Naive thymus-derived CD4-positive, alpha-beta T cell (primary cell): Measurements from ENCODE around the gene TOP3B. TPM values are rescaled to one million over a fixed set of nuclear protein-coding genes. Genes with fewer than 3 reads are reported as not detected.

Source experiments
- ATAC-seq: fragments of 150-1000 bp; cut with Tn5 transposase; 2 replicates; pipeline ENCODE4 v1.10.0; 2021; ENCODE audit warnings: mild to moderate bottlenecking, moderate library complexity
- CTCF ChIA-PET: fragments of 350-600 bp; sonication (Branson Sonifier 250); formaldehyde crosslinking; loops from one replicate; lab custom pipeline; 2021; ENCODE audit warnings: antibody characterized with exemption; lab: Charles Lee
- POLR2A ChIA-PET: fragments of 350-600 bp; sonication (Branson Sonifier 250); formaldehyde crosslinking; loops from one replicate; lab custom pipeline; 2021; ENCODE audit warnings: antibody characterized with exemption, inconsistent platforms; lab: Charles Lee
- DNase-seq, 9 donors: peaks; one replicate each; pipeline versions ENCODE4 v3.0.0 to v3.0.0-alpha.2; 2020 to 2022; ENCODE audit warnings: mixed read lengths in 1 of 9
- H3K27ac ChIP-seq: one replicate; pipeline ENCODE4 v1.7.0; 2013; ENCODE audit warnings: mild to moderate bottlenecking, low read depth, low read length, moderate library complexity
- H3K27me3 ChIP-seq, 2 donors: one replicate each; pipeline ENCODE4 v1.7.0; 2013; ENCODE audit warnings: low read length in 2 of 2, mild to moderate bottlenecking in 2 of 2, moderate library complexity in 2 of 2; ENCODE audit not compliant: control insufficient read depth in 2 of 2, insufficient read depth in 2 of 2
- H3K36me3 ChIP-seq, 3 experiments: 1 replicate in 2 of 3; 2 replicates in 1 of 3; pipeline ENCODE4 v1.7.0; 2013; ENCODE audit warnings: low read length in 3 of 3, mild to moderate bottlenecking in 3 of 3, moderate library complexity in 1 of 3; ENCODE audit not compliant: insufficient read depth in 3 of 3, control insufficient read depth in 2 of 3
- H3K4me1 ChIP-seq, 2 donors: one replicate each; pipeline ENCODE4 v1.7.0; 2013; ENCODE audit warnings: low read length in 2 of 2, mild to moderate bottlenecking in 2 of 2, moderate library complexity in 1 of 2; ENCODE audit not compliant: control insufficient read depth in 2 of 2, insufficient read depth in 2 of 2
- H3K4me3 ChIP-seq: 2 replicates; pipeline ENCODE4 v1.7.0; 2013; ENCODE audit warnings: mild to moderate bottlenecking, low read length
- H3K9me3 ChIP-seq, 3 experiments: 1 replicate in 2 of 3; 2 replicates in 1 of 3; pipeline ENCODE4 v1.7.0; 2013; ENCODE audit warnings: low read length in 3 of 3; ENCODE audit not compliant: control insufficient read depth in 2 of 3
- H3K27ac Mint-ChIP-seq, 9 donors: one replicate each; pipeline ENCODE4 v1.8.0; 2020 to 2022; ENCODE audit warnings: mixed read lengths in 9 of 9, mild to moderate bottlenecking in 8 of 9, moderate library complexity in 5 of 9, inconsistent platforms in 2 of 9
- H3K27me3 Mint-ChIP-seq, 5 donors: one replicate each; pipeline ENCODE4 v1.8.0; 2021 to 2022; ENCODE audit warnings: mixed read lengths in 5 of 5, mild to moderate bottlenecking in 1 of 5
- H3K36me3 Mint-ChIP-seq, 5 donors: one replicate each; pipeline ENCODE4 v1.8.0; 2020 to 2022; ENCODE audit warnings: mixed read lengths in 5 of 5, mild to moderate bottlenecking in 3 of 5, inconsistent platforms in 1 of 5
- H3K4me1 Mint-ChIP-seq, 7 donors: one replicate each; pipeline ENCODE4 v1.8.0; 2020 to 2022; ENCODE audit warnings: mixed read lengths in 7 of 7, mild to moderate bottlenecking in 3 of 7, inconsistent platforms in 1 of 7
- H3K4me3 Mint-ChIP-seq, 10 donors: one replicate each; pipeline ENCODE4 v1.8.0; 2020 to 2022; ENCODE audit warnings: mild to moderate bottlenecking in 10 of 10, mixed read lengths in 10 of 10, moderate library complexity in 6 of 10, inconsistent platforms in 2 of 10
- H3K9me3 Mint-ChIP-seq, 11 donors: one replicate each; pipeline ENCODE4 v1.8.0; 2020 to 2022; ENCODE audit warnings: mixed read lengths in 11 of 11, mild to moderate bottlenecking in 4 of 11, inconsistent platforms in 1 of 11, moderate library complexity in 1 of 11
- intact Hi-C, 2 donors: fragments of 100-400 bp; cut with micrococcal nuclease; formaldehyde crosslinking; loops; one replicate each; pipeline ENCODE4 v1.15.1; 2023
- polyA plus RNA-seq, 2 donors: library from polyadenylated mRNA; unstranded; fragments of 300-500 nt; fragmentation: Illumina TruSeq; gene quantifications; one replicate each; pipeline ENCODE4 v1.2.3, GENCODE V29; 2021
- total RNA-seq, 6 experiments: library from RNA in 5 of 6; stranded (reverse) in 5 of 6; gene quantifications; 1 replicate in 5 of 6; 2 replicates in 1 of 6; pipeline ENCODE4 v1.2.3 and lab custom pipeline; 2021 to 2026

The TOP3B gene
- total and polyA plus RNA-seq, 7 experiments from 2014 or later: 8.4 to 80.5 (median 49.5) TPM

DNA sequence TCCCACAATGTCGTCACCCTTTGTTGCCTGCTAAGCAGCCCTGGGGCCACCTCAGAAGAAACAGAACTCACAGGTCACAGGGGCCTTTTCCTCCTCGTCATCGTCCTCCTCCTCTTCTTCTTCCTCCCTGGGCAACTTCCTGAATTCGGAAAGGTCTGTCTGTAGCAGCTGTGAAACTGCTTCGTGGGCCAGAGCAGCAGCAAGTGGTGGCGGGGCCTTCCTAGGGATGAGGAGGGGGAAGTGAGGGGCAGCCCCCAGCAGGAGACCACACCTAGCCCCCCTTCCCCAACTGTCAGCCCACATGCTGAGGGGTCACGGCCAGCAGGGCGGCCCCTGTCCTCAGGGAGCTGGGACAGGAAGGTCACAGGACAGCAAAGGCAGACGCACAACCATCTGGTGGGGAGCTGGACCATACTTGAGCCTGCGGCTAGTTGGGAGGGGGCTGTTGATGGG is 43.1 kb downstream of the TOP3B start:
- no peak overlapping the region for H3K4me3 ChIP-seq
- H3K27me3 ChIP-seq: no peaks in the 10 kb centered on the region
- ATAC-seq (no peak), DNase-seq (peak in 1 of 9 donors; percentile 5)
- peak overlapping the region in 7 of 9 donors; percentile 33 to 80 (median 67) for H3K27ac Mint-ChIP-seq
- peaks cover 12 to 13% of the 10 kb centered on the region in 2 donors for H3K4me1 ChIP-seq
- ChIA-PET CTCF (interaction anchor here (6.3 kb wide), 1 partner anchor 12 kb away, joined by 63 read pairs; the partner anchor contains the start of gene PPM1F), POLR2A (interaction anchor here (1.1 kb wide), 1 partner anchor 13 kb away, joined by 3 read pairs; the partner anchor contains the start of gene PPM1F)
- no peak overlapping the region for H3K27ac ChIP-seq
- no peaks in the 10 kb centered on the region for H3K27me3 Mint-ChIP-seq
- intact Hi-C loops: loop anchor here (2.0 to 5.0 kb wide), 3 partner anchors 13 to 227 kb away; partner anchors contain the start of genes PPM1F (in 2 of the 2) and YPEL1 (in 1 of the 2)
- H3K9me3 ChIP-seq: no peaks in the 10 kb centered on the region
- H3K9me3 Mint-ChIP-seq: no peaks in the 10 kb centered on the region
- peaks cover 20 to 55% (median 48%) of the 10 kb centered on the region in 7 donors for H3K4me1 Mint-ChIP-seq
- H3K4me3 Mint-ChIP-seq: peak overlapping the region in 7 of 10 donors; percentile 47 to 84 (median 62)
- H3K36me3 ChIP-seq: peaks cover 0 to 12% (median 0%) of the 10 kb centered on the region in 3 experiments
- peaks cover 0 to 15% (median 0%) of the 10 kb centered on the region in 5 donors for H3K36me3 Mint-ChIP-seq

DNA sequence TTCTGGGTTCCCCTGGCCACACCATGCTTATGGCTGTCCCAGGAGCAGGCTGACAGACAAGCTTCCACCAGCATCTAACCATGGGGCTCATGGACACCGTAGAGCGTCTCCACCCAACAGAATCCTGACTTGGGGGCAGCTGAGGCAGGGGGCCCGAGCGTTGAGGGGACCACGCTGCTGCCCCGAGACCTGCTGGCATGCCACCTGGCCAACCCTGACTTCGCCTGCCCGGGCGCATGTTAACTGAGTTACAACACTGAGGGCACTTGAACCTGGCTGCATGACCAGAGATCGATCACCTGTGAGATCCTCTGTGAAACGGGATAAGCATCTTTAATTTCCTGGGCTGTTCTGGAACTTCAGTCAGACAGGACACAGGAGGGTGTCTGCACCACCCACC is 43.7 kb downstream of the TOP3B start:
- intact Hi-C loops: loop anchor here (1.0 to 5.0 kb wide), 5 partner anchors 14 to 227 kb away; partner anchors contain the start of genes PPM1F (in 2 of the 2), MAPK1 (in 1 of the 2) and YPEL1 (in 1 of the 2)
- peaks cover 0 to 7% (median 0%) of the 10 kb centered on the region in 3 experiments for H3K36me3 ChIP-seq
- Mint-ChIP-seq H3K36me3 (peaks cover 0 to 15% (median 0%) of the 10 kb centered on the region in 5 donors), H3K4me1 (peaks cover 20 to 55% (median 48%) of the 10 kb centered on the region in 7 donors), H3K27me3 (no peaks in the 10 kb centered on the region), H3K4me3 (peak overlapping the region in 9 of 10 donors; percentile 12 to 84 (median 80)), H3K9me3 (no peaks in the 10 kb centered on the region), H3K27ac (peak overlapping the region in 8 of 9 donors; percentile 40 to 90 (median 82))
- POLR2A ChIA-PET: no interaction called here
- peaks cover 12 to 13% of the 10 kb centered on the region in 2 donors for H3K4me1 ChIP-seq
- ATAC-seq (no peak), DNase-seq (peak in 1 of 9 donors; percentile 7)
- no peak overlapping the region for H3K4me3 ChIP-seq
- H3K27me3 ChIP-seq: no peaks in the 10 kb centered on the region
- H3K9me3 ChIP-seq: no peaks in the 10 kb centered on the region
- CTCF ChIA-PET: interaction anchor here (6.3 kb wide), 1 partner anchor 13 kb away, joined by 63 read pairs; the partner anchor contains the start of gene PPM1F
- H3K27ac ChIP-seq: peak overlapping the region; percentile 60

DNA sequence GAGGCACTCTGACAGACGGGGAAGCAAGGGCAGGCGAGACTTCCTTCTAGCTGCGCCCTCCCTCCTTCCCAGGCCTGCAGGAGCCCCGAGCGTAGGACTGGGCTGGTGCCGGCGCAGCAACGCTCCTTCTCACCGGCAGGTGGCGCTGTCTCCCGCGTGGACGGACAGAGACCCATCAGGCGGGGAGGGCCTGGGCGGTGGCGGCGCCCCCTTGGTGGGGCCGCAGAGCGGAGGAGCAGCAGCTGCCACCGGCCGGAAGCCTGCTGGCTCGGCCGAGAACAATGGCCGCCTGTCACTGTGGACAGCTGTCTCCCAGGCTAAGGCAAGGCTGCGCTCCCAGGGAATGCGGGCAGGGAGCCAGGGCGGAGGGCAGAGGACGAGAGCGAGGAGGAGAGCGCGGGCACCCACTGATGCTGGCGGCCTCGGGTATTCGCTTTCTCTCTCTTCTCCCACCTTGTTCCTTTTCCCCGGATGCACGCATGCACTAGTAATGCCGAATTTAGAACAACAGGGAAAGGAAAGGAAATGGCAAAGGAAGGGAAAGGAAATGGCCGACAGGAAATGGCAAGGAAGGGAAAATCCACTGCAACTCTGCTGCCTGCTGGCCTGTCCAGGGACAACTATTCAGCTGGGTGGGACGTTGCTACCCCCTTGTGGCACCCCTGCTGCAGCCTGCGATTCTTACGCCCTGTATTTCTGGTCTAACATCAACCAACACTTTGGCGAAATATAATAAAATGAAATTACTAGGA is 44.3 kb downstream of the TOP3B start:
- Histone ChIP-seq H3K4me3 (peak overlapping the region; percentile 69), H3K27ac (peak overlapping the region; percentile 60), H3K9me3 (no peaks in the 10 kb centered on the region), H3K36me3 (peaks cover 0 to 7% (median 0%) of the 10 kb centered on the region in 3 experiments), H3K4me1 (peaks cover 12 to 13% of the 10 kb centered on the region in 2 donors), H3K27me3 (no peaks in the 10 kb centered on the region)
- POLR2A ChIA-PET: interaction anchor here (1.0 to 1.2 kb wide), 2 partner anchors 13 to 15 kb away, joined by 3 to 4 read pairs; partner anchors contain the start of gene PPM1F
- DNase-seq (peak; percentile 76 to 95 (median 87)), ATAC-seq (peak; percentile 94)
- intact Hi-C loops: loop anchor here (1.0 to 5.0 kb wide), 5 partner anchors 15 to 226 kb away; partner anchors contain the start of genes PPM1F (in 2 of the 2), MAPK1 (in 1 of the 2) and YPEL1 (in 1 of the 2)
- peaks cover 20 to 55% (median 48%) of the 10 kb centered on the region in 7 donors for H3K4me1 Mint-ChIP-seq
- H3K27ac Mint-ChIP-seq: peak overlapping the region; percentile 33 to 90 (median 81)
- CTCF ChIA-PET: interaction anchor here (0.6 to 6.3 kb wide), 7 partner anchors 12 to 228 kb away, joined by 3 to 63 read pairs (median 3); partner anchors contain the start of gene PPM1F
- H3K9me3 Mint-ChIP-seq: no peaks in the 10 kb centered on the region
- peak overlapping the region; percentile 72 to 84 (median 80) for H3K4me3 Mint-ChIP-seq
- H3K27me3 Mint-ChIP-seq: no peaks in the 10 kb centered on the region
- peaks cover 0 to 15% (median 0%) of the 10 kb centered on the region in 5 donors for H3K36me3 Mint-ChIP-seq

DNA sequence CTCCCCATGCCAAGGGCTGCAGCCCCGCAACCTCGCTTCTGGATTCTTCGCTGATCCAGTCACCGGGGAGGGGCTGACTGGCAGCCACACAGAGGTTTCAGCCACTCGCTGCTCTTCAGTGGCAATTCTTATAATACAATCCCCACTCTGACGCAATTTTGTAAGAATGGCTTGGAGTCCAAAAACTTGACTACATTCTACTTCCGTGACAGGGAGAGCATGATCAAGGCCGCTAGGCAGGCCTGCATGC is 44.8 kb downstream of the TOP3B start:
- H3K27me3 ChIP-seq: no peaks in the 10 kb centered on the region
- ChIA-PET POLR2A (interaction anchor here (1.0 to 1.2 kb wide), 2 partner anchors 14 to 15 kb away, joined by 3 to 4 read pairs; partner anchors contain the start of gene PPM1F), CTCF (interaction anchor here (0.8 to 6.3 kb wide), 6 partner anchors 11 to 227 kb away, joined by 3 to 63 read pairs (median 4); partner anchors contain the start of gene PPM1F)
- peaks cover 0 to 15% (median 0%) of the 10 kb centered on the region in 5 donors for H3K36me3 Mint-ChIP-seq
- H3K27ac Mint-ChIP-seq: peak overlapping the region; percentile 33 to 90 (median 81)
- peak overlapping the region; percentile 72 to 84 (median 80) for H3K4me3 Mint-ChIP-seq
- peak overlapping the region; percentile 69 for H3K4me3 ChIP-seq
- H3K9me3 ChIP-seq: no peaks in the 10 kb centered on the region
- intact Hi-C loops: loop anchor here (1.0 to 5.0 kb wide), 5 partner anchors 15 to 225 kb away; partner anchors contain the start of genes PPM1F (in 2 of the 2), MAPK1 (in 1 of the 2) and YPEL1 (in 1 of the 2)
- ATAC-seq (no peak), DNase-seq (no peak)
- H3K4me1 Mint-ChIP-seq: peaks cover 18 to 52% (median 44%) of the 10 kb centered on the region in 7 donors
- H3K36me3 ChIP-seq: peaks cover 0 to 11% (median 0%) of the 10 kb centered on the region in 3 experiments
- H3K4me1 ChIP-seq: peaks cover 12 to 13% of the 10 kb centered on the region in 2 donors
- H3K9me3 Mint-ChIP-seq: no peaks in the 10 kb centered on the region
- peak overlapping the region; percentile 60 for H3K27ac ChIP-seq
- no peaks in the 10 kb centered on the region for H3K27me3 Mint-ChIP-seq

DNA sequence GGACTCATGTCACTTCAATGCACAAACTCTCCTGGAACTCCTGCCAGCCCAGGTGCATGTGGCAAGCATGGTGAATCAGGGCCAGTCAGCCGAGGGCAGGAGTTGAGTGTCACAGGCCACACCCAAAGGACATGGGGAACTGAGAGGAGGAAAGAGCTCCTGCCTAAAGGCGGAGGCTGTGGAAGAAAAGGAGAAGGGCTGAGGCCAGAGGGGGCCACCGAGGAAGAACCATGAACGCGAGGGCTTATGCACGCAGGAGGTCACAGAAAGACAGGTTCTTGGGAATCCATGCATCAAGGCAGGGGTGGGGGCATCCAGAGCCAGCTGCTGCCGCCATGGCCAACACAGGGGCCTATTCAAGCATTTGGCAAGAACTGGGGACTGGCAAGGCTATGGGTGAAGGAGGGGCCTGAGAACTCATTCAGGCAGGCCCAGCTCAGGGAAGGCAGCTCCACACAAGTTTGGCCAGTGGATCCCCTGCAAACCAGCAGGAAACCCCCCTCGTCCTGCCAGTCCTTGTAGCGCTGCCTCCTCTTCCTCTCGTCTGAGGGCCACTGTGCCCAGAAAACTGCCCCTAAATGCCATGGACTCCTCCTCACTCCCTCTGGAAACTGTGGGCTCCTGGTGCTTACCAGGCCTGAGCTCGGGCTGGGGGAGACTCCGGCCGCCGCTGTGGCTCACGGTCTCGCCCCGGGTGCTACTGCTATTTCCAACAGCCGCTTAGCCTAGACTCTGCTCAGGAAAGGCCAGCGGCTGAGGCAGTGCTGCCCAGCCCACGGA is 45.4 kb downstream of the TOP3B start:
- Histone ChIP-seq H3K27me3 (no peaks in the 10 kb centered on the region), H3K4me3 (peak overlapping the region; percentile 69), H3K9me3 (no peaks in the 10 kb centered on the region), H3K36me3 (peaks cover 0 to 16% (median 0%) of the 10 kb centered on the region in 3 experiments), H3K27ac (peak overlapping the region; percentile 60), H3K4me1 (peaks cover 12 to 13% of the 10 kb centered on the region in 2 donors)
- ATAC-seq (peak; percentile 34), DNase-seq (no peak)
- ChIA-PET POLR2A (interaction anchor here (1.2 kb wide), 1 partner anchor 14 kb away, joined by 4 read pairs; no protein-coding TSS in a partner anchor), CTCF (interaction anchor here (0.8 to 6.3 kb wide), 6 partner anchors 11 to 227 kb away, joined by 3 to 63 read pairs (median 4); partner anchors contain the start of gene PPM1F)
- intact Hi-C loops: loop anchor here in 1 of 2 donors (5.0 kb wide), 2 partner anchors 200 to 225 kb away; partner anchors contain the start of gene YPEL1
- Mint-ChIP-seq H3K36me3 (peaks cover 0 to 19% (median 0%) of the 10 kb centered on the region in 5 donors), H3K9me3 (no peaks in the 10 kb centered on the region), H3K27me3 (no peaks in the 10 kb centered on the region), H3K4me1 (peaks cover 16 to 47% (median 40%) of the 10 kb centered on the region in 7 donors), H3K4me3 (peak overlapping the region in 6 of 10 donors; percentile 16 to 81 (median 72)), H3K27ac (peak overlapping the region in 7 of 9 donors; percentile 47 to 90 (median 81))
